Thoracic aorta (tissue), 2 donors: ENCODE data around the gene CHMP1B. TPM values are rescaled to one million over a fixed set of nuclear protein-coding genes. Genes with fewer than 3 reads are reported as not detected.
A peak's percentile ranks its signal among the peaks of the same experiment; 100 is the strongest.

ENCODE experiments used
- ATAC-seq: fragments of 150-250 bp; one replicate; pipeline ENCODE4 v1.8.0; 2017; ENCODE audit warnings: low read depth; ENCODE audit not compliant: insufficient number of reproducible peaks, low FRiP score
- DNase-seq: peaks from one replicate; pipeline ENCODE4 v3.0.0-alpha.2; 2020; ENCODE audit warnings: low spot score
- H3K27ac ChIP-seq, 2 donors: fragments of 200-600 bp; sonication (generic); 1 replicate in 1 of 2; 2 replicates in 1 of 2; pipeline ENCODE4 v1.5.1; 2016; ENCODE audit warnings: mild to moderate bottlenecking in 2 of 2, moderate library complexity in 2 of 2
- H3K27me3 ChIP-seq: fragments of 200-600 bp; sonication (generic); replicated peaks from 2 replicates; pipeline ENCODE4 v1.6.0; 2016; ENCODE audit warnings: mild to moderate bottlenecking; ENCODE audit not compliant: insufficient read depth
- H3K36me3 ChIP-seq: fragments of 200-600 bp; sonication (generic); one replicate; pipeline ENCODE4 v1.5.1; 2016
- H3K4me1 ChIP-seq, 2 donors: fragments of 200-600 bp; sonication (generic); 1 replicate in 1 of 2; 2 replicates in 1 of 2; pipeline versions ENCODE4 v1.5.1 to v1.6.0; 2016; ENCODE audit warnings: low read depth in 2 of 2, mild to moderate bottlenecking in 1 of 2; ENCODE audit not compliant: control insufficient read depth in 1 of 2
- H3K4me3 ChIP-seq: fragments of 200-600 bp; sonication (generic); 2 replicates; pipeline ENCODE4 v1.5.1; 2016; ENCODE audit warnings: mild to moderate bottlenecking
- H3K9me3 ChIP-seq: fragments of 200-600 bp; sonication (generic); 2 replicates; pipeline ENCODE4 v1.5.1; 2016
- CTCF ChIP-seq: fragments of 200-600 bp; sonication (generic); IDR thresholded peaks from one replicate; pipeline ENCODE4 v1.5.1; 2019; ENCODE audit warnings: antibody characterized with exemption
- total RNA-seq, 2 donors: library from RNA; depleted of rRNA; stranded (reverse); fragments of >200 nt; gene quantifications; one replicate each; pipeline versions ENCODE4 v1.1.0 to v1.2.3, GENCODE V29; 2016

Gene CHMP1B
- total RNA-seq, 2 donors from 2014 or later = 41.8 to 59.8 TPM

DNA sequence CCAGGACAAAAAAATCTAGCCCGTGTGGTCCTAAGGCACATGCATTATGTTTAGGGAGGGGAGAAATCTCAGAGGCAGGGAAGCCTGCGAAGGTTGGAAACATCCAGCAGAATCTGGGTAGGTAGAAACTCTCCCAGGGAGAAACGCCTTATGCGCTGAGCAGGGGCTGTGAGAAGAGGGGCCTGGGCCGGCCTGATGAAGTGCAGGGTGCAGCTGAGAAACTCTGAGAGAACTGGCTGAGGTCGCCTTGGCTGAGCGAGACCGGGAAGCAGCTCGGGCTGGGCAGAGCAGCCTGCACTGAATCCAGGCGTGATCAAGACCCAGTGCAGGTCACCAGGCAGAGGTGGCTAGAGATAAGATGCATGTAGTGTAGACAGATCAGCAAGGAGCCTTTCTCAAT, 15.1 kb downstream of the CHMP1B start:
- DNase-seq (no peak), ATAC-seq (no peak)
- Histone ChIP-seq H3K27ac (no peak overlapping the region), H3K9me3 (no peaks in the 10 kb centered on the region), H3K36me3 (no peaks in the 10 kb centered on the region), H3K4me1 (no peaks in the 10 kb centered on the region), H3K4me3 (no peak overlapping the region), H3K27me3 (no peaks in the 10 kb centered on the region)
- TF ChIP-seq CTCF = no peak

DNA sequence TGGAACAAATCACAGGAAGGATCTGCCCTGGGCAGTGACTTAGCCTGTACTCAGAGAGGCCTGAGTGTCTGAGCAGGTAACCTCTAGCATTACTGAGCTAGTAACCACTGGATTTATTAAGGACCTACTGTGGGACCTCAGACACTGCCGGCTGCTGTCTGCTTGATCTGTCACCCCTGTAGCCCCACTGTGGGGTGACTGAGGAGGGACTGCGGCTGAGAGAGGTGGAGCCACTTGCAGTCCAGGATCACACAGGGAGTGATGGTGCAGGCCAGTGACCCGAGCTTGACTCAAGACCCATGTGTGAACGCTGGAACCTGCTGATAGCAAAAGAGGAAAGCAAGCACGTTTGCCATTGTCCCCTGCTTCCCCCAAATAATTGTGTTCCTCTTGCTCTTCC, 15.6 kb downstream of the CHMP1B start:
- ATAC-seq (no peak), DNase-seq (no peak)
- Histone ChIP-seq H3K27me3 (no peaks in the 10 kb centered on the region), H3K36me3 (no peaks in the 10 kb centered on the region), H3K9me3 (no peaks in the 10 kb centered on the region), H3K27ac (no peak overlapping the region), H3K4me1 (no peaks in the 10 kb centered on the region), H3K4me3 (no peak overlapping the region)
- no peak for TF ChIP-seq CTCF

GRCh38 chr18:11868230-11868629, 17.0 kb downstream of the CHMP1B start:
- ATAC-seq = no peak
- no peak for DNase-seq
- no peaks in the 10 kb centered on the region for H3K4me1 ChIP-seq
- no peak for TF ChIP-seq CTCF
- no peaks in the 10 kb centered on the region for H3K9me3 ChIP-seq
- no peaks in the 10 kb centered on the region for H3K36me3 ChIP-seq
- no peak overlapping the region for H3K27ac ChIP-seq
- H3K27me3 ChIP-seq = no peaks in the 10 kb centered on the region
- no peak overlapping the region for H3K4me3 ChIP-seq

DNA sequence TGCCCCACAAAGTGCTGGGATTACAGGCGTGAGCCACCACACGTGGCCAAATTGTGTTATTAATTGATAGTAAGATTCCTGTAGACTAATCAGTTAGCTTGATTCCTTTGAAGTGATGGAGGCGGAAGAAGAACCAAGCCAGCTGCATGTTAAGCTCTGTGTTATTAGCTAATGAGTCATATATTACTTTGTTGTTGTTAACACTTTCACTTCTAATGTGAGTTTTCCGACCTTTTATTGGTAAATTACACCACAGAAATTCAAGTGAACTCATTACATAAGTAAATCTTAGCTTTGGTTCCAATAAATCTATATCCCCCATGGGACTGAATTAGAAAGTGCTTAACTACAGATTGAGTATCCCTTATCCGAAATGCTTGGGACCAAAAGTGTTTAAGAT, 20.3 kb downstream of the CHMP1B start:
- Histone ChIP-seq H3K4me1 (no peaks in the 10 kb centered on the region), H3K36me3 (no peaks in the 10 kb centered on the region), H3K9me3 (no peaks in the 10 kb centered on the region), H3K4me3 (no peak overlapping the region), H3K27me3 (no peaks in the 10 kb centered on the region), H3K27ac (no peak overlapping the region)
- no peak for DNase-seq
- ATAC-seq = no peak
- no peak for TF ChIP-seq CTCF

- DNase-seq = no peak
- peak; percentile 29 for TF ChIP-seq CTCF
- Histone ChIP-seq H3K4me1 (no peaks in the 10 kb centered on the region), H3K27me3 (no peaks in the 10 kb centered on the region), H3K9me3 (no peaks in the 10 kb centered on the region), H3K36me3 (no peaks in the 10 kb centered on the region), H3K4me3 (no peak overlapping the region), H3K27ac (no peak overlapping the region)
- no peak for ATAC-seq
These were observed 21.4 kb downstream of the CHMP1B start for GRCh38 chr18:11872479-11873136.
